GM19239 (cell line): ENCODE results near the gene LIMA1.
A peak's percentile ranks its signal among the peaks of the same experiment; 100 is the strongest.
"Not testable (repeated sequence)": the region's sequence is repeated elsewhere in the genome, so short reads cannot be mapped to it uniquely, and the experiment has no call there.

ENCODE experiments used
- DNase-seq: peaks from one replicate; pipeline ENCODE4 v3.0.0; 2011; ENCODE audit warnings: low spot score; ENCODE audit not compliant: insufficient read length
- FAIRE-seq: peaks from 2 replicates; lab custom pipeline; 2011; peaks lifted over from hg19 to GRCh38; lab: Jason Lieb, UNC

The LIMA1 gene

DNA sequence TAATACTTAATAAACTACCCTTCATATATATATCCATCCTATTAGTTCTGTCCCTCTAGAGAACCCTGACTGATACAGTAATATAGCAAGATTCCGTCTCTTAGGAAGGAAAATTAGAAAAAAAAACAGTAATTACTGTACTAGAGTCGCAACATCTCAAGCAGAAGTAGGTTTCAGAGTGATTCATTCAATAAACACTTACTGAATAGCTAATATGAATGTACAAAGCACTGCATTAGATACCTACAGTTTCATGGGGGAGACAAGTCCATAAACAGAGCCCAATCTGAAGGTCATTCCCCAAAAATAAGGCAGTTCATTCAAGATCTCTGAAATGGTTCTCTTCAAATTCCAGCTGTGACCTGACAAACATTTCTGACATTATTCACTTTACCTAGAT, 126.1 kb downstream of the LIMA1 start:
- no peak for DNase-seq
- FAIRE-seq, result no peak

GRCh38 chr12:50156641-50157040, 126.7 kb downstream of the LIMA1 start:
- FAIRE-seq (no peak), DNase-seq (no peak)

DNA sequence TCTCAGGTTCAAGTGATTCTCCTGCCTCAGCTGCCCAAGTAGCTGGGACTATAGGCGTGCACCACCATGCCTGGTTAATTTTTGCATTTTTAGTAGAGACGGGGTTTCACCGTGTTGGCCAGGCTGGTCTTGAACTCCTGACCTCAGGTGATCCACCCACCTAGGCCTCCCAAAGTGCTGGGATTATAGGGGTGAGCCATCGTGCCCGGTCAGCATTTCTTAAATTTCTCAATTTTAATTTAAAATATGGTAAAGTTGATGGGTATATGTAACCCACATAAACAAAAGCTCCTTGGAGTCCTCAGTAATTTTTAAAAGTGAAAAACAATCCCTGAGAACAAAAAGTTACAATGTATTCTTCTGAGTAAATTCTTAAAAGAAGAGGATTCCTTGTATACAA, 128.4 kb downstream of the LIMA1 start:
- DNase-seq, FAIRE-seq: not testable (repeated sequence)

GRCh38 chr12:50151047-50151687, 132.2 kb downstream of the LIMA1 start:
- DNase-seq, result no peak
- FAIRE-seq, result peak; percentile 23

- FAIRE-seq, result no peak
- DNase-seq, result no peak
These were observed 134.0 kb downstream of the LIMA1 start for GRCh38 chr12:50149311-50149710.

DNA sequence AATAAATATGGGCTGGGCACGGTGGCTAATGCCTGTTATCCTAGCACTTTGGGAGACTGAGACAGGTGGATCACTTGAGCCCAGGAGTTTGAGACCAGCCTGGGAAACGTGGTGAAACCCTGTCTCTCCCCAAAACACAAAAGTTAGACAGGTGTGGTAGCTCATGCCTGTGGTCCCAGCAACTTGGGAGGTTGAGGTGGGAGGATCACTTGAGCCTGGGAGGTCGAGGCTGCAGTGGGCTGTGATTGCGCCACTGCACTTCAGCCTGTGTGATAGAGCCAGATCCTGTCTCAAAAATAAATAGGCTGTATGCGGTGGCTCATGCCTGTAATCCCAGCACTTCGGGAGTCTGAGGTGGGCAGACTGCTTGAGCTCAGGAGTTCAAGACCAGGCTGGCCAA, 135.3 kb downstream of the LIMA1 start:
- FAIRE-seq, DNase-seq: not testable (repeated sequence)

DNA sequence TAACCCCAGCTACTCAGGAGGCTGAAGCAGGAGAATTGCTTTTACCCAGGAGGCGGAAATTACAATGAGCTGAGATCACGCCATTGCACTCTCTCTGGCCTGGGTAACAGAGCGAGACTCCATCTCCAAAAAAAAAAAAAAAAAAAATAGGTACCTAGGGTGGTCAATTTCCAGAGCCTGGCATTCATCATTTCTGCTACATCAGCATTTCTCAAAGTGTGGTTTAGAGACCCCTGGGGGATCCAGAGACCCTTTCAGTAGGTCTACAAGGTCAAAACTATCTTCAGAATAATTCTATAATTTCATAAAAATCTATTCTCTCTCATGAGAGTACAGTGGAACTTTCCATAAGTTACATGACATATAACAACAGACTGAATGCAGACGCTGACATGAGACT, 136.0 kb downstream of the LIMA1 start:
- DNase-seq (no peak), FAIRE-seq (no peak)

DNA sequence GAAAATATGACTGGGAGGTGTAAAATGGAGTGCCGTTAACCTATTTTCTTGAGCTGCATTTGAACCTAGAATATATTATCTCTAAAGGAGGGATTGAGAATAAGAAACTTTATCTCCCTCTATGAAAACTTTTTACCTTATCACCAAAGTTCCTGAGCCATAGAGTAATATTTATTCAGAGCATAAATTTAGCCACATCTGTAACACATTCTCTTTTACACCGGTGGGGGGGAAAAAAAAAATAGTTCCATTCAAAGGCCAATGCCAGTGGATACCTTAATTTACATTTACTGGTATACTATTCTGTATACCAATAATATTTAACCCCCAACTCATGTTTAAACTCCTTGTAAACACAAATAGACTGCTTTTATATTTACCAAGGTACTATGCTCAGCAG, 137.9 kb downstream of the LIMA1 start:
- DNase-seq (no peak), FAIRE-seq (no peak)

DNA sequence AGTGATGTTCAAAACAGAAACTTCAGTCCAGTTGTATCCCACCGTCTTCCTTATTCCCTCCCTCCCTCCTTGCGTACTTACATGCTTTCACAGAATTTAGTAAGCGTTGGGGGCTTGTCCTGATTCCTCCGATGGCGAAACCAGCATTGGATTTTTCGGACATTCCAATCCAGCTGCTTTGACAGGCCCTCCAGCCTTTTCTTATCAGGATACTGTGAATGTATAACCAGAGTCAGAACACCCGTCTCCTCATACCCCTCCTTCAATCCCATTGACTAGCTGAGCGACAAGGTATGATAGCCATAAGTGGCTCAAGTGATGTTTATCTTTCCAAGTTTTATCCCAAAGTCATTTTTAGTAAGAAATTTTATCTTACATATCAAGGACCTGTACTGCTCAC, 140.3 kb downstream of the LIMA1 start:
- FAIRE-seq (no peak), DNase-seq (no peak)

- DNase-seq (no peak), FAIRE-seq (peak; percentile 18)
These were observed 150.7 kb downstream of the LIMA1 start for GRCh38 chr12:50132505-50133135.

DNA sequence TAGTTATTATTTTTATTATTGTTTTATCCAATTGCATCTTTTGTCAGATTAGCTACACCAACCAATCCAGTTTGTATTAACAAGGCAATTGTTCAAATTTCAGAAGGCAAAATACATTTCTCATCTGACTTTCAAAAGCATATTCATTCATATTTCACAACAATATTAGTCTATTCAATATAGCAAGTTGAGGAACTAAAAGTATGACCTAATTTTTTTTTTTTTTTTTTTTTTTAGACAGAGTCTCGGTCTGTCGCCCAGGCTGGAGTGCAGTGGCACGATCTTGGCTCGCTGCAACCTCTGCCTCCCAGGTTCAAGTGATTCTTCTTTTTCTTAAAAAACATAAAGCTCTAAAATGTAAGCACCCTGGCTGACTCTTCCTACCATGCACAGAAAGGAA, 154.0 kb downstream of the LIMA1 start:
- no peak for DNase-seq
- no peak for FAIRE-seq

DNA sequence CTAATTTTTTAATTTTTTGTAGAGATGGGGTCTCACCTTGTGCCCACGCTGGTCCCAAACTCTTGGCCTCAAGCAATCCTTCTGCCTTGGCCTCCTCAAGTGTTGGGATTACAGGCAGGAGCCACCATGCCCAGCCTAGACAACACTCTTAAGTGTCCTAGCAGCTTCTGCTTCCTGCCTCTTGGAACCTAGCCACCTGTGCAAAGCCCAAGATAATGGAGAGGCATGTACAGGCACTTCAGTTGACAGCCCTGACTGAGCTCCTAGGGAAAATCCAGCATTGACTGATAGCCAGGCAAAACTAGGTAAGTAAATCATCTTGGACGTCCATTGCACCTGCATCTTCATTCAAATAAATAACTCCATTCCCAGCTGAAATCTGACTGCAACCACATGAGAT, 155.8 kb downstream of the LIMA1 start:
- FAIRE-seq, result no peak
- DNase-seq, result no peak
